Stimulated activated CD8-positive, alpha-beta memory T cell treated with anti-CD3 and anti-CD28 coated beads, Interleukin-12 subunit alpha, Interleukin-12 subunit beta, amount 100 ng/mL, for 1 hour (primary cell): ENCODE results near the gene IFT27.

Experiments
- DNase-seq: peaks from one replicate; pipeline ENCODE4 v3.0.0-alpha.2; 2020; ENCODE audit warnings: low read depth

IFT27 gene

GRCh38 chr22:36775964-36776669 is at the start of gene IFT27:
TSS of gene IFT27 (minus strand) at chr22:36776119. CDS start at chr22:36775707, 412 bp downstream.
- DNase-seq: peak; percentile 93

- DNase-seq: no peak
Measured at GRCh38 chr22:36824655-36825054, 48.7 kb upstream of the IFT27 start.

GRCh38 chr22:36823186-36823839 is 47.4 kb upstream of the IFT27 start:
- no peak for DNase-seq

GRCh38 chr22:36822581-36822980 is 46.7 kb upstream of the IFT27 start:
- DNase-seq: no peak

- no peak for DNase-seq
Measured at GRCh38 chr22:36819112-36819511, 43.2 kb upstream of the IFT27 start.

- no peak for DNase-seq
Measured at GRCh38 chr22:36818010-36818642, 42.2 kb upstream of the IFT27 start.

- no peak for DNase-seq
Measured at GRCh38 chr22:36817525-36817848, 41.6 kb upstream of the IFT27 start.

GRCh38 chr22:36816636-36817524 is 41.0 kb upstream of the IFT27 start, which contains the start of gene PVALB:
TSS of gene PVALB (minus strand) at chr22:36817035. CDS start at chr22:36817005, 30 bp downstream.
- no peak for DNase-seq

GRCh38 chr22:36816339-36816635 is 40.4 kb upstream of the IFT27 start:
- no peak for DNase-seq

GRCh38 chr22:36815558-36816338 is 39.8 kb upstream of the IFT27 start:
- no peak for DNase-seq

GRCh38 chr22:36814801-36815200 is 38.9 kb upstream of the IFT27 start:
- DNase-seq: no peak

GRCh38 chr22:36811094-36811800 is 35.3 kb upstream of the IFT27 start:
- no peak for DNase-seq

GRCh38 chr22:36809351-36809750 is 33.4 kb upstream of the IFT27 start:
- DNase-seq: no peak

GRCh38 chr22:36808721-36809344 is 32.9 kb upstream of the IFT27 start:
- no peak for DNase-seq

GRCh38 chr22:36807627-36808026 is 31.7 kb upstream of the IFT27 start:
- DNase-seq: no peak

GRCh38 chr22:36806835-36807234 is 30.9 kb upstream of the IFT27 start:
- DNase-seq: no peak

- no peak for DNase-seq
Measured at GRCh38 chr22:36803358-36803757, 27.4 kb upstream of the IFT27 start.

- DNase-seq: no peak
Measured at GRCh38 chr22:36798674-36799066, 22.8 kb upstream of the IFT27 start.

- DNase-seq: no peak
Measured at GRCh38 chr22:36797911-36798673, 22.2 kb upstream of the IFT27 start.

- no peak for DNase-seq
Measured at GRCh38 chr22:36797374-36797773, 21.5 kb upstream of the IFT27 start.
